ENCODE results near the gene AURKA. TPM values are rescaled to one million over a fixed set of nuclear protein-coding genes. Genes with fewer than 3 reads are reported as not detected.

Gene AURKA
- total RNA-seq, 1 experiment from 2014 or later: 115 TPM

- no peak for ATAC-seq
- no TSS peak for BruUV-seq (replicated peaks)
- Histone ChIP-seq H3K27ac (ENCODE audit: low read length) (no peak overlapping the region), H3K4me3 (ENCODE audit: low read depth in 2 of 2, low read length in 2 of 2) (no peak overlapping the region), H3K4me1 (ENCODE audit: control insufficient read depth, insufficient read depth, low read length) (peaks cover 7% of the 10 kb centered on the region), H3K27me3 (ENCODE audit: control insufficient read depth, insufficient read depth, low read length) (no peaks in the 10 kb centered on the region), H3K9me3 (ENCODE audit: control insufficient read depth, insufficient read depth, low read depth, low read length) (no peaks in the 10 kb centered on the region), H3K36me3 (ENCODE audit: control insufficient read depth, insufficient read depth, low read length) (peaks cover 44% of the 10 kb centered on the region)
- ChIA-PET CTCF (no interaction called here), POLR2A (no interaction called here)
- DNase-seq (ENCODE audit: low read depth, low spot score): no peak
- in situ Hi-C loops (cut with HindIII; ENCODE audit: low pct_unique_long_range_greater_than_20kb, low sequenced_read_pairs): no loop called here
- no peak for TF ChIP-seq SIN3A (IDR thresholded peaks at IDR 0.05; ENCODE audit: borderline replicate concordance, insufficient read depth, low read depth, low read length)
- no peak for TF ChIP-seq CTCF (IDR thresholded peaks at IDR 0.05)
- no peak for TF ChIP-seq TCF7L2 (IDR thresholded peaks at IDR 0.05; ENCODE audit: low read depth, low read length)
- no peak for TF ChIP-seq POLR2AphosphoS5 (IDR thresholded peaks at IDR 0.05; ENCODE audit: low read depth, low read length)
- TF ChIP-seq, protein P1, sequence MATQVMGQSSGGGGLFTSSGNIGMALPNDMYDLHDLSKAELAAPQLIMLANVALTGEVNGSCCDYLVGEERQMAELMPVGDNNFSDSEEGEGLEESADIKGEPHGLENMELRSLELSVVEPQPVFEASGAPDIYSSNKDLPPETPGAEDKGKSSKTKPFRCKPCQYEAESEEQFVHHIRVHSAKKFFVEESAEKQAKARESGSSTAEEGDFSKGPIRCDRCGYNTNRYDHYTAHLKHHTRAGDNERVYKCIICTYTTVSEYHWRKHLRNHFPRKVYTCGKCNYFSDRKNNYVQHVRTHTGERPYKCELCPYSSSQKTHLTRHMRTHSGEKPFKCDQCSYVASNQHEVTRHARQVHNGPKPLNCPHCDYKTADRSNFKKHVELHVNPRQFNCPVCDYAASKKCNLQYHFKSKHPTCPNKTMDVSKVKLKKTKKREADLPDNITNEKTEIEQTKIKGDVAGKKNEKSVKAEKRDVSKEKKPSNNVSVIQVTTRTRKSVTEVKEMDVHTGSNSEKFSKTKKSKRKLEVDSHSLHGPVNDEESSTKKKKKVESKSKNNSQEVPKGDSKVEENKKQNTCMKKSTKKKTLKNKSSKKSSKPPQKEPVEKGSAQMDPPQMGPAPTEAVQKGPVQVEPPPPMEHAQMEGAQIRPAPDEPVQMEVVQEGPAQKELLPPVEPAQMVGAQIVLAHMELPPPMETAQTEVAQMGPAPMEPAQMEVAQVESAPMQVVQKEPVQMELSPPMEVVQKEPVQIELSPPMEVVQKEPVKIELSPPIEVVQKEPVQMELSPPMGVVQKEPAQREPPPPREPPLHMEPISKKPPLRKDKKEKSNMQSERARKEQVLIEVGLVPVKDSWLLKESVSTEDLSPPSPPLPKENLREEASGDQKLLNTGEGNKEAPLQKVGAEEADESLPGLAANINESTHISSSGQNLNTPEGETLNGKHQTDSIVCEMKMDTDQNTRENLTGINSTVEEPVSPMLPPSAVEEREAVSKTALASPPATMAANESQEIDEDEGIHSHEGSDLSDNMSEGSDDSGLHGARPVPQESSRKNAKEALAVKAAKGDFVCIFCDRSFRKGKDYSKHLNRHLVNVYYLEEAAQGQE (IDR thresholded peaks at IDR 0.05; ENCODE audit: insufficient read depth in 1 of 2, low read depth in 2 of 2, low read length in 1 of 2): no peak
- intact Hi-C loops (cut with micrococcal nuclease; ENCODE audit: unreplicated experiment): no loop called here
Measured at GRCh38 chr20:56385130-56385529, 6.9 kb downstream of the AURKA start.

DNA sequence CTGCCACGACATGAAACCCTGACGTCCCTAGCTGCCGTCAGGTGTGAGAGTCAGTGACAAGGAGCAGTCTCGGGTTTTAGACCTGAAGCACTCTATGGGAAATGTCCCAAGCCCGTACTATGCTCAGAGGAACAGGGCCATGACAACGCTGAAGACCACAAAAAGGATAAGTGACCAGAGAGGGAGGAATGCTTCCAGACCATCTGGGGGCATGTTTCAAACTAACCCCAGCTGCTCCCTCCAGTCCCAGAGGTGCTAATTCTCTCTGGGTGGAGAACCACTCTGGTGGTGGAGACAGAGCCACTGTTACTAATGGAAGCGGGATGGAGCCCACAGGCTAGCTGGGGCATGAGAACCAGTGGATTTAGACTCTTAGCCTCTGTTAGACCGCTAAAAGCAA is 8.7 kb downstream of the AURKA start:
- no peak for TF ChIP-seq SIN3A (IDR thresholded peaks at IDR 0.05; ENCODE audit: borderline replicate concordance, insufficient read depth, low read depth, low read length)
- TF ChIP-seq, protein P1 (IDR thresholded peaks at IDR 0.05; ENCODE audit: insufficient read depth in 1 of 2, low read depth in 2 of 2, low read length in 1 of 2): no peak
- in situ Hi-C loops (cut with HindIII; ENCODE audit: low pct_unique_long_range_greater_than_20kb, low sequenced_read_pairs): no loop called here
- H3K4me3 ChIP-seq (ENCODE audit: low read depth in 2 of 2, low read length in 2 of 2): no peak overlapping the region
- H3K27ac ChIP-seq (ENCODE audit: low read length): no peak overlapping the region
- no peak for DNase-seq (ENCODE audit: low read depth, low spot score)
- no peaks in the 10 kb centered on the region for H3K27me3 ChIP-seq (ENCODE audit: control insufficient read depth, insufficient read depth, low read length)
- H3K4me1 ChIP-seq (ENCODE audit: control insufficient read depth, insufficient read depth, low read length): no peaks in the 10 kb centered on the region; the same call in 1 of the 2 replicates
- no peaks in the 10 kb centered on the region for H3K9me3 ChIP-seq (ENCODE audit: control insufficient read depth, insufficient read depth, low read depth, low read length)
- H3K36me3 ChIP-seq (ENCODE audit: control insufficient read depth, insufficient read depth, low read length): peaks cover 50% of the 10 kb centered on the region
- ChIA-PET CTCF (no interaction called here), POLR2A (no interaction called here)
- no TSS peak for BruUV-seq (replicated peaks)
- intact Hi-C loops (cut with micrococcal nuclease; ENCODE audit: unreplicated experiment): no loop called here
- no peak for ATAC-seq

All from Panc1 (cell line).